ENCODE data around the gene SNCA. TPM values are rescaled to one million over a fixed set of nuclear protein-coding genes. Genes with fewer than 3 reads are reported as not detected.
A peak's percentile ranks its signal among the peaks of the same experiment; 100 is the strongest.

SNCA gene
- total RNA-seq, 6 experiments from 2014 or later: 0.30 to 0.43 (median 0.38) TPM; not detected in 2

DNA sequence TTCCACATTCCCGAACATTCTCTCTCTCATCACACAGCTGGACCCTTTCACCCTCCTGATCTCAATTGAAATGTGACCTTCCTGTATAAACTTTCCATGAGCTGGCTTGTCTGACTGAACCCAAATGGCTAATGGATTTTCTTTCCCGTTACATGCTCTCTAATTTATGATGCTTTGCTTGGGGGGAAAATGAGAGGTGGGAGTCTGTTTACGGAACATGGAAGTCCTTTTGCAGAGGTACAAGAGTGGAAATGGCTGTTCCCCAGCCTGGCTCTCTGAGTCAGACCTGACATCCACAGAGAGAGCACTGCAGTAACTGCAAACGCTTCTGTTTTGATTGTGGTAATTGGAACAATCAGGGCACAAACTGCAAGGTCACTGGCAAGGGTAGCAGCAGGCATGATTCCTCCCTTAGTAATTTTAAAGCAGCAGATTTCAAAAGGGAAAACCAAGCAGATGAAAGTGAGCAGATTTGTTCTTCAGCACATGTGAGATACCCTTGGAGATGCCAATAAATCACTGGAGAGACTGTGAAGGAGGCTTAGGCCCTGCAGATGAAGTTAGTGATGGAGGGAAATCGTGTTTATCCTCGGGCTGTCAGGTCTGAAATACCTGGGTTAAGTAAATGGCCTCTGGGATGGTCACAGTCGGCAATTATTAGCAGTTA lies 83.9 kb downstream of the SNCA start:
- TF ChIP-seq, protein P1, sequence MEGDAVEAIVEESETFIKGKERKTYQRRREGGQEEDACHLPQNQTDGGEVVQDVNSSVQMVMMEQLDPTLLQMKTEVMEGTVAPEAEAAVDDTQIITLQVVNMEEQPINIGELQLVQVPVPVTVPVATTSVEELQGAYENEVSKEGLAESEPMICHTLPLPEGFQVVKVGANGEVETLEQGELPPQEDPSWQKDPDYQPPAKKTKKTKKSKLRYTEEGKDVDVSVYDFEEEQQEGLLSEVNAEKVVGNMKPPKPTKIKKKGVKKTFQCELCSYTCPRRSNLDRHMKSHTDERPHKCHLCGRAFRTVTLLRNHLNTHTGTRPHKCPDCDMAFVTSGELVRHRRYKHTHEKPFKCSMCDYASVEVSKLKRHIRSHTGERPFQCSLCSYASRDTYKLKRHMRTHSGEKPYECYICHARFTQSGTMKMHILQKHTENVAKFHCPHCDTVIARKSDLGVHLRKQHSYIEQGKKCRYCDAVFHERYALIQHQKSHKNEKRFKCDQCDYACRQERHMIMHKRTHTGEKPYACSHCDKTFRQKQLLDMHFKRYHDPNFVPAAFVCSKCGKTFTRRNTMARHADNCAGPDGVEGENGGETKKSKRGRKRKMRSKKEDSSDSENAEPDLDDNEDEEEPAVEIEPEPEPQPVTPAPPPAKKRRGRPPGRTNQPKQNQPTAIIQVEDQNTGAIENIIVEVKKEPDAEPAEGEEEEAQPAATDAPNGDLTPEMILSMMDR (IDR thresholded peaks at IDR 0.05): no peak
- H3K27ac Mint-ChIP-seq: peak overlapping the region; percentile 93
- peaks cover 6% of the 10 kb centered on the region; the same call in 1 of the 2 replicates for H3K27me3 Mint-ChIP-seq (ENCODE audit: insufficient read depth)
- peaks cover 25% of the 10 kb centered on the region for H3K4me1 Mint-ChIP-seq (ENCODE audit: low read depth)
- peak overlapping the region; percentile 84 for H3K4me3 Mint-ChIP-seq
- DNase-seq: peak; percentile 96
- no peaks in the 10 kb centered on the region for H3K9me3 Mint-ChIP-seq
- no peaks in the 10 kb centered on the region for H3K36me3 Mint-ChIP-seq (ENCODE audit: low read depth)

DNA sequence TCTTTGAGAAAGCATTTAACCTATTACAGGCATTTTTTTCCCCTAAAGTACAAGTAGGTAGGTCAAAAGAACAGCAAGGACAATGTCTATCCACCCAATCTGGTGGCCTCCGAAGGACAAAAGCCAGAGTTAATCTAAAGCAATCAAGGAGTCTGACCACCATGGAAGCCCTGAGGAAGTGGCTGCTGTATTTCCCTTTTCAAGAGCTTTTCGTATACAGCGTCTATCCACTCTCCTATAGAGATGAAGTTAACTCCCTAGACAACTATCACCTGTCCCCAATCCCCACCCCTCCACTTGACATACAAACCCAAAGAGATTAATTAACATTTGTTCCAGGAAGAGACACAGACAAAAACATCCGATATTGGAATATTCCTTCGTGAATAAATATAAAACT lies 85.5 kb downstream of the SNCA start:
- TF ChIP-seq, protein P1 (IDR thresholded peaks at IDR 0.05): no peak
- Mint-ChIP-seq H3K4me1 (ENCODE audit: low read depth) (peaks cover 25% of the 10 kb centered on the region), H3K27ac (no peak overlapping the region), H3K36me3 (ENCODE audit: low read depth) (no peaks in the 10 kb centered on the region), H3K9me3 (no peaks in the 10 kb centered on the region), H3K27me3 (ENCODE audit: insufficient read depth) (peaks cover 6% of the 10 kb centered on the region; the same call in 1 of the 2 replicates), H3K4me3 (no peak overlapping the region)
- DNase-seq: no peak

DNA sequence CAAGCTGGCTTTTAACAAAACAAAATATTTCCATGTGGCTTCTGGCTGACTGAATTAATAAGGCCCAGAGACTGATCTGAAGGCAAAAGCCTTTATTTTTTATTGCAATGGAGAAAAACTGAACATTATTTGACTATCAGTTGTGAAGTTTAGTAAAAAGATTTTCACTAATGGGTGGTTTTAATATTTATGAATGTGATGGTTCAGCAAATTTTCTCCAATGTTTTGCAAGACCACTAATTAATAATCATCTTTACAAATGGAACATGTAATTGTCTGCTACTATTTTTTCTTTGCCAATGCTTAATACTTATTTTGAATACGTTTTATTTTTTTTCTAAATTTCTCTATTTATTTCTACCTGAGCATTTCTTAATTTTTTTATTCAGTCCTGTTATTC lies 90.6 kb downstream of the SNCA start:
- Mint-ChIP-seq H3K27me3 (ENCODE audit: insufficient read depth) (peaks cover 5% of the 10 kb centered on the region), H3K36me3 (ENCODE audit: low read depth) (no peaks in the 10 kb centered on the region), H3K9me3 (no peaks in the 10 kb centered on the region), H3K4me1 (ENCODE audit: low read depth) (no peaks in the 10 kb centered on the region), H3K4me3 (no peak overlapping the region), H3K27ac (no peak overlapping the region)
- no peak for DNase-seq
- TF ChIP-seq, protein P1 (IDR thresholded peaks at IDR 0.05): no peak

DNA sequence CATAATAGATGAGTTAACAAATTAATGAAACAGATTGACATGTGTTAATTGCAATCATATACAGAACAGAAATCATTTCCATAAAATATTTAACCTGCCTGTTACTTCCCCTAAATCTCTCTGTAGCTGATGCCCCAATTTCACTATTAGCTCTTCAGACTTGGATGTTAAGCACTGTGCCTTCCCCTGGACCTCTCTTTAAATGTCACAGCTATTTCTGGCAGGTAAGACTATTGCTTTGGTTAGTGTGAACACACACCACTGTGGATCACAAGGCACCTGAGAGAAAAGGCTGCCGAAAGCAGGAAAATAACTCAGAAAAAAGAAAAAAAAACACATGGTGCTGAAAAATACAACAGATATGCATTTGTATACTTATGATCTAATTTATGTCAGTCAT lies 91.3 kb downstream of the SNCA start:
- H3K9me3 Mint-ChIP-seq: no peaks in the 10 kb centered on the region
- peaks cover 5% of the 10 kb centered on the region for H3K27me3 Mint-ChIP-seq (ENCODE audit: insufficient read depth)
- no peaks in the 10 kb centered on the region for H3K36me3 Mint-ChIP-seq (ENCODE audit: low read depth)
- no peaks in the 10 kb centered on the region for H3K4me1 Mint-ChIP-seq (ENCODE audit: low read depth)
- H3K27ac Mint-ChIP-seq: no peak overlapping the region
- no peak overlapping the region for H3K4me3 Mint-ChIP-seq
- TF ChIP-seq, protein P1 (IDR thresholded peaks at IDR 0.05): no peak
- DNase-seq: no peak

DNA sequence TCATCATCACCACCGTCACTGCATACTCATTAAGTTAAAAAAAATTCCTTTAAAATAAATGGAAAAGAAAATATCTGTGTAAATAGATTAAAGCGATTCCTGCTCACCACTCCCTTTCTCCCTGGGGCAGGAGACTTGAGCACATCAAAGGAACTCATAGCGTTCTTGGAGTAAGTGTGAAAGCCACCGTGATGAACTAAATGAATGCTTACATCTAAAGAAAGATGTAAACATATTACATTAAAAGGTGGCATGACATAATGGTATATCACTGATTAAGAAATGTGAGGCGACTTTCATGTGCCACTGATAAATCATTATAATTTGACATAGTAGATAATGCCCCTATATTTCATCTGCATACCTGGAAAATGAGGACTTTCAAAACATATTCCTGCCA lies 92.0 kb downstream of the SNCA start:
- Mint-ChIP-seq H3K4me1 (ENCODE audit: low read depth) (no peaks in the 10 kb centered on the region), H3K27ac (no peak overlapping the region), H3K4me3 (no peak overlapping the region), H3K27me3 (ENCODE audit: insufficient read depth) (peaks cover 3% of the 10 kb centered on the region), H3K36me3 (ENCODE audit: low read depth) (no peaks in the 10 kb centered on the region), H3K9me3 (no peaks in the 10 kb centered on the region)
- TF ChIP-seq, protein P1 (IDR thresholded peaks at IDR 0.05): no peak
- DNase-seq: no peak

Data from HFFc6 (cell line).